GM12878 (cell line): Measurements from ENCODE around the gene COL4A2. TPM values are rescaled to one million over a fixed set of nuclear protein-coding genes. Genes with fewer than 3 reads are reported as not detected.

Source experiments
- ATAC-seq: fragments of 200-7000 bp; cut with Tn5 transposase; 3 replicates; pipeline ENCODE4 v1.9.1; 2020; ENCODE audit warnings: mild to moderate bottlenecking, moderate library complexity
- BruUV-seq: library from RNA; stranded (reverse); fragments of 400-500 nt; replicated peaks from 2 replicates; lab custom pipeline; 2021; lab: Mats Ljungman, UMichigan
- CTCF ChIA-PET: fragments of 300-600 bp; sonication (Branson Sonifier 250); formaldehyde crosslinking; extraction: SDS; loops from one replicate; lab custom pipeline; 2021; ENCODE audit warnings: inconsistent platforms; lab: Yijun Ruan, JAX
- POLR2A ChIA-PET: fragments of 350-600 bp; formaldehyde crosslinking; extraction: SDS; loops from one replicate; lab custom pipeline; 2021; ENCODE audit warnings: inconsistent platforms; lab: Charles Lee
- RAD21 ChIA-PET: fragments of 300-600 bp; sonication (Branson Sonifier 250); formaldehyde crosslinking; loops from one replicate; lab custom pipeline; 2023; ENCODE audit warnings: antibody characterized with exemption; ENCODE audit not compliant: unreplicated experiment; lab: Charles Lee
- SMC1A ChIA-PET: fragments of 300-600 bp; sonication (Branson Sonifier 250); formaldehyde crosslinking; loops from one replicate; lab custom pipeline; 2023; ENCODE audit not compliant: unreplicated experiment, uncharacterized antibody; lab: Charles Lee
- DNase-seq: peaks from one replicate; pipeline ENCODE4 v3.0.0-alpha.2; 2011; ENCODE audit warnings: low read depth, low spot score
- FAIRE-seq: peaks from 3 replicates; lab custom pipeline; 2011; peaks lifted over from hg19 to GRCh38; lab: Jason Lieb, UNC
- H2AFZ ChIP-seq: 2 replicates; pipeline ENCODE4 v1.6.0; 2011; ENCODE audit warnings: low read depth, low read length, control low read depth; ENCODE audit not compliant: control insufficient read depth
- H3K27ac ChIP-seq: 2 replicates; pipeline ENCODE4 v1.5.1; 2011; ENCODE audit warnings: control low read depth; ENCODE audit not compliant: control insufficient read depth, insufficient read depth
- H3K27me3 ChIP-seq, 2 experiments: replicated peaks in 1 of 2; 2 replicates each; pipeline versions ENCODE4 v1.6.0 to v1.6.1; 2011; ENCODE audit warnings: low read length in 1 of 2; ENCODE audit not compliant: control insufficient read depth in 2 of 2, insufficient read depth in 2 of 2
- H3K36me3 ChIP-seq, 2 experiments: 2 replicates each; pipeline ENCODE4 v1.5.1; 2011; ENCODE audit warnings: low read length in 1 of 2; ENCODE audit not compliant: control insufficient read depth in 2 of 2, insufficient read depth in 2 of 2
- H3K4me1 ChIP-seq: 2 replicates; pipeline ENCODE4 v1.6.1; 2011; ENCODE audit warnings: mild to moderate bottlenecking, low read length, moderate library complexity, mixed read lengths; ENCODE audit not compliant: control insufficient read depth, insufficient read depth
- H3K4me2 ChIP-seq: 2 replicates; pipeline ENCODE4 v1.6.0; 2011; ENCODE audit warnings: control low read depth; ENCODE audit not compliant: control insufficient read depth, insufficient read depth
- H3K4me3 ChIP-seq: fragments of 200-600 bp; sonication (generic); 2 replicates; pipeline ENCODE4 v1.5.1; 2016
- H3K79me2 ChIP-seq: 2 replicates; pipeline ENCODE4 v1.6.0; 2011; ENCODE audit warnings: low read length; ENCODE audit not compliant: control insufficient read depth, insufficient read depth
- H3K9ac ChIP-seq: 2 replicates; pipeline ENCODE4 v1.8.0; 2011; ENCODE audit warnings: low read length, control low read depth, mixed read lengths; ENCODE audit not compliant: control insufficient read depth, insufficient read depth
- H3K9me3 ChIP-seq: replicated peaks from 3 replicates; pipeline ENCODE4 v1.5.1; 2011; ENCODE audit warnings: mild to moderate bottlenecking, low read length; ENCODE audit not compliant: control insufficient read depth, insufficient read depth
- H4K20me1 ChIP-seq: 2 replicates; pipeline ENCODE4 v1.6.0; 2011; ENCODE audit not compliant: control insufficient read depth, insufficient read depth
- ATF3 ChIP-seq: IDR thresholded peaks from 2 replicates; pipeline ENCODE4 v1.6.1; 2011; ENCODE audit warnings: low read depth, mild to moderate bottlenecking, low read length, moderate library complexity, borderline replicate concordance; ENCODE audit errors: extremely low read depth
- ATF7 ChIP-seq: fragments of 450-650 bp; IDR thresholded peaks from 2 replicates; pipeline ENCODE4 v1.6.1; 2016; ENCODE audit warnings: low read depth, mild to moderate bottlenecking
- BCL3 ChIP-seq: IDR thresholded peaks from 2 replicates; pipeline ENCODE4 v1.6.1; 2011; ENCODE audit warnings: borderline replicate concordance, low read depth, mild to moderate bottlenecking, moderate library complexity, low read length; ENCODE audit not compliant: insufficient read depth, poor library complexity, severe bottlenecking
- BHLHE40 ChIP-seq, 2 experiments: fragments of 450-650 bp in 1 of 2; IDR thresholded peaks; 2 replicates each; pipeline ENCODE4 v1.6.1; 2011 to 2017; ENCODE audit warnings: low read depth in 2 of 2, borderline replicate concordance in 1 of 2, improper control_type of control experiment in 1 of 2, low read length in 1 of 2, mild to moderate bottlenecking in 1 of 2
- GATAD2B ChIP-seq: fragments of 450-650 bp; conservative IDR thresholded peaks from 2 replicates; pipeline ENCODE4 v1.6.1; 2017; ENCODE audit warnings: low read depth, mild to moderate bottlenecking, moderate library complexity
- JUNB ChIP-seq: IDR thresholded peaks from 2 replicates; pipeline ENCODE4 v1.6.1; 2016; ENCODE audit warnings: antibody characterized with exemption, mild to moderate bottlenecking
- JUND ChIP-seq: IDR thresholded peaks from 2 replicates; pipeline ENCODE4 v1.6.1; 2012; ENCODE audit warnings: low read depth, mild to moderate bottlenecking, low read length, improper control_type of control experiment, moderate library complexity
- LARP7 ChIP-seq: fragments of 450-650 bp; IDR thresholded peaks from 2 replicates; pipeline ENCODE4 v1.6.1; 2017; ENCODE audit warnings: mild to moderate bottlenecking
- MEF2A ChIP-seq: IDR thresholded peaks from 2 replicates; pipeline ENCODE4 v1.6.1; 2011; ENCODE audit warnings: low read depth, mild to moderate bottlenecking, low read length, moderate library complexity; ENCODE audit not compliant: insufficient read depth
- NBN ChIP-seq: fragments of 450-650 bp; IDR thresholded peaks from 2 replicates; pipeline ENCODE4 v1.6.1; 2016
- NFYB ChIP-seq: IDR thresholded peaks from 2 replicates; pipeline ENCODE4 v1.6.1; 2011; ENCODE audit warnings: low read depth, mild to moderate bottlenecking, low read length, improper control_type of control experiment, moderate library complexity; ENCODE audit not compliant: insufficient read depth
- PAX5 ChIP-seq: IDR thresholded peaks from 2 replicates; pipeline ENCODE4 v1.6.1; 2011; ENCODE audit warnings: low read depth, low read length, borderline replicate concordance
- PRDM15 ChIP-seq: fragments of 450-650 bp; formaldehyde crosslinking; IDR thresholded peaks from 2 replicates; pipeline ENCODE4 v1.4.0; 2020; ENCODE audit warnings: mild to moderate bottlenecking, moderate library complexity
- RBBP5 ChIP-seq: fragments of 200-600 bp; sonication (generic); conservative IDR thresholded peaks from 2 replicates; pipeline ENCODE4 v1.6.1; 2016
- SIX5 ChIP-seq: IDR thresholded peaks from 2 replicates; pipeline ENCODE4 v1.6.1; 2011; ENCODE audit warnings: mild to moderate bottlenecking, low read depth, low read length, moderate library complexity; ENCODE audit not compliant: severe bottlenecking
- SPI1 ChIP-seq: IDR thresholded peaks from 2 replicates; pipeline ENCODE4 v1.6.1; 2011; ENCODE audit warnings: low read depth, mild to moderate bottlenecking, low read length, moderate library complexity, borderline replicate concordance; ENCODE audit not compliant: insufficient read depth
- ZNF217 ChIP-seq: fragments of 450-650 bp; IDR thresholded peaks from 2 replicates; pipeline ENCODE4 v1.6.1; 2017; ENCODE audit warnings: antibody characterized with exemption, mild to moderate bottlenecking
- WGBS: methylation state at CpG from one replicate; pipeline ENCODE4 v1.1.6; 2016; ENCODE audit warnings: low lambda C conversion rate; ENCODE audit not compliant: insufficient replicate concordance, insufficient coverage; ENCODE audit errors: missing lambda C conversion rate; 5-methylcytosine and 5-hydroxymethylcytosine counted together
- in situ Hi-C: fragments of 300-500 bp; cut with MboI; formaldehyde crosslinking; loops from 9 replicates; pipeline ENCODE4 v1.14.3; 2018; ENCODE audit warnings: mixed read lengths
- intact Hi-C: fragments of 100-400 bp; cut with micrococcal nuclease; formaldehyde crosslinking; loops from one replicate; pipeline ENCODE4 v1.14.2; 2022; ENCODE audit not compliant: unreplicated experiment
- polyA plus RNA-seq, 11 experiments: library from polyadenylated mRNA; depleted of rRNA in 4 of 11; unstranded in 6 of 11; stranded (reverse) in 5 of 11; fragments of >200 nt; fragmentation: Nextera tagmentation in 4 of 11; fragmentation: Illumina TruSeq in 1 of 11; extraction: Ambion mirVana in 4 of 11; extraction: Trizol in 1 of 11; gene quantifications; 1 replicate in 1 of 11; 2 replicates in 10 of 11; pipeline versions ENCODE4 v1.2.1 to v1.2.3, GENCODE V29; 2011 to 2016; ENCODE audit warnings: inconsistent platforms in 2 of 11, missing spikeins in 2 of 11, low read depth in 1 of 11
- total RNA-seq, 4 experiments: library from RNA; depleted of rRNA in 3 of 4; stranded (reverse); fragments of >200 nt in 3 of 4; fragmentation: Illumina TruSeq in 1 of 4; extraction: Trizol in 1 of 4; gene quantifications; 2 replicates each; pipeline versions ENCODE4 v1.2.1 to v1.2.3, GENCODE V29; 2013 to 2021

COL4A2 gene
- total and polyA plus RNA-seq, 10 of the 15 experiments (the other 5 are each of a cell fraction or from before 2014, with no cell fraction given): 0.16 to 1.6 (median 0.62) TPM; not detected in 3

DNA sequence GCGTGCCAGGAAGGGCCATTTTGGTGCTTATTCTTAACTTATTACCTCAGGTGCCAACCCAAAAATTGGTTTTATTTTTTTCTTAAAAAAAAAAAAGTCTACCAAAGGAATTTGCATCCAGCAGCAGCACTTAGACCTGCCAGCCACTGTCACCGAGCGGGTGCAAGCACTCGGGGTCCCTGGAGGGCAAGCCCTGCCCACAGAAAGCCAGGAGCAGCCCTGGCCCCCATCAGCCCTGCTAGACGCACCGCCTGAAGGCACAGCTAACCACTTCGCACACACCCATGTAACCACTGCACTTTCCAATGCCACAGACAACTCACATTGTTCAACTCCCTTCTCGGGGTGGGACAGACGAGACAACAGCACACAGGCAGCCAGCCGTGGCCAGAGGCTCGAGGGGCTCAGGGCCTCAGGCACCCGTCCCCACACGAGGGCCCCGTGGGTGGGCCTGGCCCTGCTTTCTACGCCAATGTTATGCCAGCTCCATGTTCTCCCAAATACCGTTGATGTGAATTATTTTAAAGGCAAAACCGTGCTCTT lies 205.2 kb downstream of the COL4A2 start:
- POLR2A ChIA-PET: no interaction called here
- Histone ChIP-seq H3K4me1 (peaks cover 4% of the 10 kb centered on the region; the same call in 1 of the 2 replicates), H3K9me3 (no peaks in the 10 kb centered on the region), H4K20me1 (peaks cover 3% of the 10 kb centered on the region; the same call in 1 of the 2 replicates), H3K4me2 (no peak overlapping the region), H3K27ac (no peak overlapping the region), H3K79me2 (no peaks in the 10 kb centered on the region), H2AFZ (no peak overlapping the region), H3K27me3 (no peaks in the 10 kb centered on the region; a peak in 1 of 4 replicates), H3K4me3 (no peak overlapping the region), H3K36me3 (no peaks in the 10 kb centered on the region), H3K9ac (no peak overlapping the region)
- ATAC-seq (peak; percentile 35; the same call in 2 of the 3 replicates), DNase-seq (no peak), FAIRE-seq (no peak)
- TF ChIP-seq PAX5 (no peak), MEF2A (no peak), PRDM15 (CRISPR knock-in tag) (no peak), NFYB (no peak), SPI1 (no peak), RBBP5 (no peak), JUND (no peak), NBN (no peak), ATF3 (no peak), ATF7 (no peak), BHLHE40 (IDR thresholded peaks at IDR 0.05; ENCODE audit: borderline replicate concordance in 1 of 2, low read depth in 2 of 2, low read length in 1 of 2) (no peak), BCL3 (no peak), ZNF217 (no peak), GATAD2B (no peak), LARP7 (no peak), SIX5 (no peak), JUNB (no peak)
- RAD21 ChIA-PET: no interaction called here
- CTCF ChIA-PET: no interaction called here
- 26% methylated on average over 17 of the region's 17 CpGs for WGBS
- intact Hi-C loops: no loop called here
- SMC1A ChIA-PET: interaction anchor here (1.1 kb wide), 1 partner anchor 70 kb away, joined by 3 read pairs; no protein-coding TSS in a partner anchor
- BruUV-seq: no TSS peak
- in situ Hi-C loops: no loop called here
